ENCODE data around the gene SH3GL3. TPM values are rescaled to one million over a fixed set of nuclear protein-coding genes. Genes with fewer than 3 reads are reported as not detected.

Gene SH3GL3
- total RNA-seq, 1 experiment from 2014 or later: 0.24 TPM

DNA sequence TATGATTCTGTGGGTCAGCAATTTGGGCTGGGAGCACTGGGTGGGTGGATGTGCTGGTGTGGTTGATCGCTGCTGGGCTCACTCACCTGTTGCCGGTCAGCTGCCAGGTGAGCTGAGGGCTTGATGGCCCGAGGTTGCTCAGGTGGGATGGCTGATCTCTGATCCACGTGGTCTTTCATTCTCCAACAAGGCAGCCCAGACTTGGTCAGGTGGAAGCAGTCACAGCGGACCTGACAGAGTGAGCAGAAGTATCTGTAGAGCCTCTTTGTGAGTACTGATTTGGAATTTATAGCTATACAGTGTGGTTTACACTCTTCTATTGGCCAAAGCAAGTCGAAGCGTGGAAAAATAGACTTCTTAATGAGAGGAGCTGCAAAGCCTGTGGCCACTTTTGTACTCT, 109.6 kb downstream of the SH3GL3 start:
- intact Hi-C loops (cut with micrococcal nuclease; ENCODE audit: unreplicated experiment): no loop called here
- no TSS peak for BruUV-seq (replicated peaks)
- H3K4me1 Mint-ChIP-seq (ENCODE audit: low read depth, unreplicated experiment): no peaks in the 10 kb centered on the region
- no peak overlapping the region for H3K27ac Mint-ChIP-seq (ENCODE audit: unreplicated experiment)
- H3K9me3 Mint-ChIP-seq (ENCODE audit: low read depth, unreplicated experiment): no peaks in the 10 kb centered on the region
- H3K27me3 Mint-ChIP-seq (ENCODE audit: unreplicated experiment): peaks cover 25% of the 10 kb centered on the region
- H3K4me3 Mint-ChIP-seq (ENCODE audit: low read depth, unreplicated experiment): no peak overlapping the region
- TF ChIP-seq, protein P1, sequence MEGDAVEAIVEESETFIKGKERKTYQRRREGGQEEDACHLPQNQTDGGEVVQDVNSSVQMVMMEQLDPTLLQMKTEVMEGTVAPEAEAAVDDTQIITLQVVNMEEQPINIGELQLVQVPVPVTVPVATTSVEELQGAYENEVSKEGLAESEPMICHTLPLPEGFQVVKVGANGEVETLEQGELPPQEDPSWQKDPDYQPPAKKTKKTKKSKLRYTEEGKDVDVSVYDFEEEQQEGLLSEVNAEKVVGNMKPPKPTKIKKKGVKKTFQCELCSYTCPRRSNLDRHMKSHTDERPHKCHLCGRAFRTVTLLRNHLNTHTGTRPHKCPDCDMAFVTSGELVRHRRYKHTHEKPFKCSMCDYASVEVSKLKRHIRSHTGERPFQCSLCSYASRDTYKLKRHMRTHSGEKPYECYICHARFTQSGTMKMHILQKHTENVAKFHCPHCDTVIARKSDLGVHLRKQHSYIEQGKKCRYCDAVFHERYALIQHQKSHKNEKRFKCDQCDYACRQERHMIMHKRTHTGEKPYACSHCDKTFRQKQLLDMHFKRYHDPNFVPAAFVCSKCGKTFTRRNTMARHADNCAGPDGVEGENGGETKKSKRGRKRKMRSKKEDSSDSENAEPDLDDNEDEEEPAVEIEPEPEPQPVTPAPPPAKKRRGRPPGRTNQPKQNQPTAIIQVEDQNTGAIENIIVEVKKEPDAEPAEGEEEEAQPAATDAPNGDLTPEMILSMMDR (IDR thresholded peaks at IDR 0.05; ENCODE audit: unreplicated experiment): no peak
- CTCF ChIA-PET: no interaction called here
- no peaks in the 10 kb centered on the region for H3K36me3 Mint-ChIP-seq (ENCODE audit: insufficient read depth, unreplicated experiment)
- DNase-seq: no peak

DNA sequence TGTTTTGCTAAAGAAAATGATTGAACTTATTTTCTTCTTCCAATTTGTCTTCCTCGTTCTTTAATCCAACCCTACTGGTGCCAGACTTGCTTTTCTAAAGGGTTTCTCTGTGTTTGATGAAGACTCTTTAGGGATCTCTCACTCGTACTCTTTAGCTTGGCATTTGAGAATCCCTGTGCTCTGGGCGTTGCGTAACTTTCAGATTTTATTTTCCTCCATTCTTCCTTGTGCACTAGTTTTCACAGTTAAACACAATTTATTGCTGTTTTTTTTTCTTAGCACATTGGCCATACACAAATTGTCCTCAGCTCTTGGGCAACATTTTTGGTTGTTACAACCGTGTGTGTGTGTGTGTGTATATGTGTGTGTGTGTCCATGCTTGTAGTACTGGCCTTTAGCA, 111.0 kb downstream of the SH3GL3 start:
- peaks cover 23% of the 10 kb centered on the region for H3K27me3 Mint-ChIP-seq (ENCODE audit: unreplicated experiment)
- H3K27ac Mint-ChIP-seq (ENCODE audit: unreplicated experiment): no peak overlapping the region
- H3K4me1 Mint-ChIP-seq (ENCODE audit: low read depth, unreplicated experiment): no peaks in the 10 kb centered on the region
- BruUV-seq (replicated peaks): no TSS peak
- intact Hi-C loops (cut with micrococcal nuclease; ENCODE audit: unreplicated experiment): no loop called here
- H3K9me3 Mint-ChIP-seq (ENCODE audit: low read depth, unreplicated experiment): no peaks in the 10 kb centered on the region
- TF ChIP-seq, protein P1 (IDR thresholded peaks at IDR 0.05; ENCODE audit: unreplicated experiment): no peak
- H3K4me3 Mint-ChIP-seq (ENCODE audit: low read depth, unreplicated experiment): no peak overlapping the region
- CTCF ChIA-PET: interaction anchor here (1.2 kb wide), 1 partner anchor 122 kb away, joined by 3 read pairs; no protein-coding TSS in a partner anchor
- DNase-seq: no peak
- H3K36me3 Mint-ChIP-seq (ENCODE audit: insufficient read depth, unreplicated experiment): no peaks in the 10 kb centered on the region

DNA sequence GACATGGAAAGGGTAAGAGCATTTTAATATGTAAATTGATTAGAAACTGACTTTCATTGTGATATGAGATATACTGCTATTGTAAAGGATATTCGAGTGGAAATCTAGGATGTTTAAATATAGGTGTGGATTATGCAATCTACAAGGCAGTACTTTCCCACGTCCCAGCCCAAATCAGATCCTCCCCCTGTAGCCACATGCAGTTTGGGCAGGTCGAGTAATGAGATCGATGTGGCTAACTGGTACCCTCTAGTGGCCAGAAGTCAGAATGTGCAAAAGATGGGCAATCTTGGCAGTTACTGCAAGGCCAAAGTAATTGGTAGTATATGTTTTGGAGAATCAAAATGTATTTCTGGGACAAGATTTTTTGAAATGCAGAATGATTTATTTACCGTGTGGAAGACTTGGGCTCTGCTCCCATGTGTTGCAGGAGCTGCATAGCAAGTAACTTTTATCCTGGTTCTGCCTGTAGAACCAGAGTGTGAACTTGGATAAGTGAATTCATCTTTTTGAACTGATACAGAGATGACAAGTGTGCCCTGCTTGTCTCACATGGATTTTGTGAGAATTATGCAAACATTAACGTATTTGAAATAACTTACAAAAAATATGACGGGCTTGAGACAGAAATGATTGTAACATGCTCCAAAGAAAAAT, 112.3 kb downstream of the SH3GL3 start:
- H3K27me3 Mint-ChIP-seq (ENCODE audit: unreplicated experiment): peaks cover 14% of the 10 kb centered on the region
- CTCF ChIA-PET: interaction anchor here (1.2 kb wide), 1 partner anchor 123 kb away, joined by 3 read pairs; no protein-coding TSS in a partner anchor
- H3K27ac Mint-ChIP-seq (ENCODE audit: unreplicated experiment): no peak overlapping the region
- DNase-seq: peak; percentile 72
- intact Hi-C loops (cut with micrococcal nuclease; ENCODE audit: unreplicated experiment): loop anchor here (1.0 kb wide), 2 partner anchors 121 to 311 kb away; no protein-coding TSS in a partner anchor
- H3K9me3 Mint-ChIP-seq (ENCODE audit: low read depth, unreplicated experiment): no peaks in the 10 kb centered on the region
- no peaks in the 10 kb centered on the region for H3K36me3 Mint-ChIP-seq (ENCODE audit: insufficient read depth, unreplicated experiment)
- no peak overlapping the region for H3K4me3 Mint-ChIP-seq (ENCODE audit: low read depth, unreplicated experiment)
- no TSS peak for BruUV-seq (replicated peaks)
- no peaks in the 10 kb centered on the region for H3K4me1 Mint-ChIP-seq (ENCODE audit: low read depth, unreplicated experiment)
- TF ChIP-seq, protein P1 (IDR thresholded peaks at IDR 0.05; ENCODE audit: unreplicated experiment): peak; percentile 85

DNA sequence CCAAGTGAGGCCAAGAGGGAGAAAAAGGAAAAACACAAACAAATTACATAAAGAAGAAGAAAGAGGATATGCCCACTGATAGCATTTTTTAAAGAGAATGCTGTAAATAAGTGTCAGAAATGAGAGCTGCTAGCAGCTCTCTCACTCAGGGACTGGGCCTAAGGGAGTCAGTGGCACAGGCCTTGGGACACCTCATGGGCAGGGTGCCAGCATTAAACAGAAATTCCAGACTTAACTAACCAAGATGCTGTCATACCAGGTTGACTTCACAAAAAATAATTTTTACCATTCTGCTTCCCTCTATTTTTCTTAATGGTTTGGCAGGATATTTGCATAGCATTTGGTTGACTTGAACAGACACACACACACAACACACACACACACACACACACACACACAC, 114.5 kb downstream of the SH3GL3 start:
- Mint-ChIP-seq H3K27ac (ENCODE audit: unreplicated experiment) (no peak overlapping the region), H3K4me3 (ENCODE audit: low read depth, unreplicated experiment) (no peak overlapping the region), H3K36me3 (ENCODE audit: insufficient read depth, unreplicated experiment) (no peaks in the 10 kb centered on the region), H3K27me3 (ENCODE audit: unreplicated experiment) (peaks cover 14% of the 10 kb centered on the region), H3K4me1 (ENCODE audit: low read depth, unreplicated experiment) (no peaks in the 10 kb centered on the region), H3K9me3 (ENCODE audit: low read depth, unreplicated experiment) (no peaks in the 10 kb centered on the region)
- no TSS peak for BruUV-seq (replicated peaks)
- intact Hi-C loops (cut with micrococcal nuclease; ENCODE audit: unreplicated experiment): no loop called here
- peak; percentile 43 for DNase-seq
- TF ChIP-seq, protein P1 (IDR thresholded peaks at IDR 0.05; ENCODE audit: unreplicated experiment): no peak
- CTCF ChIA-PET: interaction anchor here (1.4 to 1.5 kb wide), 2 partner anchors 125 to 313 kb away, joined by 3 to 4 read pairs; no protein-coding TSS in a partner anchor
